HG03196 (cell line): Measurements from ENCODE around the gene NLRP6.
"Not testable (repeated sequence)": the region's sequence is repeated elsewhere in the genome, so short reads cannot be mapped to it uniquely, and the experiment has no call there.

Experiments
- ATAC-seq: cut with Tn5 transposase; IDR thresholded peaks from one replicate; pipeline ENCODE4 v1.9.1; 2021; ENCODE audit not compliant: unreplicated experiment

NLRP6 gene

GRCh38 chr11:306645-307371 lies 28.6 kb downstream of the NLRP6 start:
- ATAC-seq, result no peak

- ATAC-seq, result not testable (repeated sequence)
Measured at GRCh38 chr11:307766-308708, 29.8 kb downstream of the NLRP6 start, which contains the start of gene IFITM2. Gene IFITM2 (plus strand): TSS chr11:307816. CDS start chr11:308193, 377 bp downstream.

GRCh38 chr11:308740-309665 lies 30.8 kb downstream of the NLRP6 start:
- not testable (repeated sequence) for ATAC-seq

GRCh38 chr11:309979-310572 lies 31.9 kb downstream of the NLRP6 start:
- not testable (repeated sequence) for ATAC-seq

GRCh38 chr11:311013-311748 lies 33.0 kb downstream of the NLRP6 start:
- peak; percentile 46 for ATAC-seq

- no peak for ATAC-seq
Measured at GRCh38 chr11:312092-312816, 34.0 kb downstream of the NLRP6 start.

- ATAC-seq, result no peak
Measured at GRCh38 chr11:313304-313786, 35.1 kb downstream of the NLRP6 start.

GRCh38 chr11:313787-314553 lies 35.8 kb downstream of the NLRP6 start, which contains the start of gene IFITM1:
Gene IFITM1 (plus strand): TSS chr11:314040. CDS start chr11:314171, 131 bp downstream.
- no peak for ATAC-seq

- ATAC-seq, result not testable (repeated sequence)
Measured at GRCh38 chr11:314554-314875, 36.3 kb downstream of the NLRP6 start.

GRCh38 chr11:315051-315481 lies 36.9 kb downstream of the NLRP6 start:
- ATAC-seq, result no peak

- no peak for ATAC-seq
Measured at GRCh38 chr11:315516-315994, 37.3 kb downstream of the NLRP6 start.

GRCh38 chr11:316031-316701 lies 38.0 kb downstream of the NLRP6 start:
- ATAC-seq, result no peak

- ATAC-seq, result no peak
Measured at GRCh38 chr11:316891-317301, 38.7 kb downstream of the NLRP6 start.

GRCh38 chr11:317668-318404 lies 39.6 kb downstream of the NLRP6 start:
- not testable (repeated sequence) for ATAC-seq

GRCh38 chr11:318405-319120 lies 40.4 kb downstream of the NLRP6 start:
- peak; percentile 51 for ATAC-seq
